HG02678 (cell line): ENCODE measurements around the gene IRF8.

ENCODE experiments used
- ATAC-seq: cut with Tn5 transposase; IDR thresholded peaks from one replicate; pipeline ENCODE4 v1.9.1; 2021; ENCODE audit warnings: mild to moderate bottlenecking, moderate library complexity; ENCODE audit not compliant: unreplicated experiment

Gene IRF8

DNA sequence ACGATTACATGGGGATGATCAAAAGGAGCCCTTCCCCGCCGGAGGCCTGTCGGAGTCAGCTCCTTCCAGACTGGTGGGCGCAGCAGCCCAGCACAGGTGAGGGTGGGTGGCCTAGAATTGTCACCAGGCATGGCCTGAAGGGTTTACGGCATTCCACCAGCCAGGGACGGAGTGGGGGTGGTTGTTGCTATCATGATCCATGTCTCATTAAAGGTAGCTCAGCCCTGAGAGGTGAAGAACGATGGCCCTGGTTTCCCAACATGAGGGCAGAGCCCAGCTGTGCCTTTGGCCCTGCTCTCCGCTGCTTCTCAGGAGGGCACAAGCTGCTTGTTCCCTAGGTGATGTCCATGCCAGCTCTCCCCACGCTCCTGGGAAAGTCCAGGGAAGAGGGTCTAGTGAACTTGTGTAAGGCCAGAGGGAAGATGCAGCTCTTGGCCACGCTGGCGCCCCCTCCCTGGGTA is 14.2 kb downstream of the IRF8 start:
- no peak for ATAC-seq

DNA sequence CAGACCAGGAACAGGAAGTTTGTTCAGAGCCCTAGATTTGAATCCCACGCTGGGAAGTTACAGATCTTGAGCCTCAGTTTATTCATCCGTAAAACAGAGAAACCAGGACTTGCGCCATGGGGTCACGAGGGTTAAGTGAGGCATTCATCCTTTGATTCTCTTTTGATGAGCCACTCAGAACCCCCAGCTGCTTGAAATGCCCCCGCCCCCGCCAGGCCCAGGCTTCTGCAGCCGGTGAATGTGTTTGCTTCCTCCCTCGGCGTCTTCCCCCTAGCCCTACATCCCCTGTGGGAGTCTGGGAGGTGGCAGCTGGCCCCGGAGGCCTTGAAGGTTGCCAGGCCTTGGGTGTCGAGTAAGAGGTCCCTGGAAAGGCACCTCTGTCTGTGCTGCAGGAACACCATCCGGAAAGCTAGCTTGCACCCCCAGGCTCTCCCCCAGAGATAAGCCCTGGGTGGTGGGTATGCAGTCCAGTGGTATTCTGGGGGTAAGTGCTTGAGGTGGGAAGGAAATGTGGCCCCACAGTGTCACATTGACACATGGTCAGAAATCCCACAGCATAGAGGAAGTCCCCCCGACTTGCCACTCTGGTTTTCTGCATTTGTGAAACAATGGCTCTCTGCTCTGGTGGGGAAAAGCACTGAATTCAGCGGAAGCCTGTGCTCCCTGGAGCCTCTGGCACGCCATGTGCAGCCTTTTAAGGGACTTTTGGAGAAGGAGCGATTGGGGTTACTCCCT is 14.9 kb downstream of the IRF8 start:
- no peak for ATAC-seq

DNA sequence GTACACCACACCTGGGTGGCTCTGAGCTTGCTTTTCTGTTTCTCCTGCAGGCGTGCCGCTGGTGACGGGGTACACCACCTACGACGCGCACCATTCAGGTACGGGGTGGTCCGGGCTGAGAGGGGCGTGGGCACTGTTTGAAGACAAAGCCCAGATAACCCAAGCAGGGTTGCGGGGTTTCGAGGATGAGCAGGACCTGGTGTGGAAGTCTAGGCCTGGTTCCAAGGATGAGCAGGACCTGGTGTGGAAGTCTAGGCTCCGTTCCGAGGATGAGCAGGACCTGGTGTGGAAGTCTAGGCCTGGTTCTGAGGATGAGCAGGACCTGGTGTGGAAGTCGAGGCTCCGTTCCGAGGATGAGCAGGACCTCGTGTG is 15.4 kb downstream of the IRF8 start:
- no peak for ATAC-seq

DNA sequence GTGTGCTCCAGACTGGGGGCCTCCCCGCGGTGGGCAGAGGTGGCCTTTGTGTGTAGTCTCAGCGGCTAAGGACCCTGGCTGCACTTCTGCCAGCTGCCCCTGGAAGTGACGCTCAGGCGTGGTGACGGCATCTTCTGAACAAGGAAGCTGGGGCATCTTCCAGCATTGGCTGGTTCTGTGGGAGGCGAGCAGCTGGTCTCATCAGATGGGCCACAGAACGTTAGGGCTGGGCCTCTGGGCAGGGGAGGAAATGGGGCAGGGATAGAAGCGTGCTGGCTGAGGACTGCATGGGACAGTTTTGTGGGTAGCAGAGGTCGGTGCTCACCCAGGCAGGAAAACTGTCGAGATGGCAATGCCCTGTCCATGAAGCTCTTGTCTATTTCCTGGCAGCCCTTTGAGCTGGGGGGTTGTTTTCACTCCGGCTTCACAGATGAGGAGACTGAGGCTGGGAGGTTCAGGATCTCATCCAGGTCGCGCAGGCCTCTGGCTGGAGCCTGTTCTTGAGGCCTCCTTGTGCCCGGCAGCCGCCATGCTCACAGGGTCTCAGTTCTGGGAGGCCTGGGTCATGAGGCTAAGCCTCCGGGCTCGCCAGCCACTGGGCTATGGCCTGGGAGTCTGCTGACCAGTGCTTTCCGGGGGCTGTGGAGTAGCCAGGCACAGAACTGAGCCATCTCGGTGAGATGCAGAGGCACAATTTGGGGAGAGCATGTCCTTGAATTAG is 16.3 kb downstream of the IRF8 start:
- no peak for ATAC-seq

DNA sequence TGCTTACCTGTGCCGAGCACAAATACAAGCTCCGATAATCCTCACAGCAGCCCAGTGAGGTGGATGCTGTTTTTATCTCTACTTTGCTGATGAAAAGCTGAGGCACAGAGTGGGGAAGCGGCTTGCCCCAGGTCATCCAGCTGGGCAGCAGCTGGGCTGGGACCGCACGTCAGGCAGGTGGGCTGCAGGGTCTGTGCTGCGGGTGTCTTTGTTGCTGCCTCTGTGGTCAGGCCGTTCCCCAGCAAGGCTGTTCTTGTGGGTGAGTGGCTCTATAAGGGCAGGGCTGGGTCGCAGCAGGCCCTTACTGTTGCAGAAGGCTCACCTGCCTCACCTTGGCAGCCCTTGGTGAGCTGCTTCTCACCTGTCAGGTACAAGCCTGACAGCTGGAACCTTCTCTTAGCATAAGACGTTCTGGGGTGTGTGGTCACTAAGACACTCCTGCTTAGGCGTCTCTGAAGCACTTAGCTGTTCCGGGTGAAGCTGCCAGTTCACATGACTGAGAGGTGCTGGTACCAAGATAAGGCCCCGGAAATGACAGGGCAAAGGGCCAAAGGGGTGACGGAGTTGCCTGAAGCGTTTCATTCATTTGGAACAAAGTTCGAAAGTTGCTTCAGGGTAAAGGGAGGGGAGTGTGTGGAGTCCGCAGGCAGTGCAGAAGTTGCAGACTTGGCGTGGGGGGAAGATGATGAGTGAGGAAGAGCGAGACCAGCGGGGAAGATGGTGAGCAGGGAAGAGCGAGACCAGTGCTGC is 17.4 kb downstream of the IRF8 start:
- no peak for ATAC-seq

DNA sequence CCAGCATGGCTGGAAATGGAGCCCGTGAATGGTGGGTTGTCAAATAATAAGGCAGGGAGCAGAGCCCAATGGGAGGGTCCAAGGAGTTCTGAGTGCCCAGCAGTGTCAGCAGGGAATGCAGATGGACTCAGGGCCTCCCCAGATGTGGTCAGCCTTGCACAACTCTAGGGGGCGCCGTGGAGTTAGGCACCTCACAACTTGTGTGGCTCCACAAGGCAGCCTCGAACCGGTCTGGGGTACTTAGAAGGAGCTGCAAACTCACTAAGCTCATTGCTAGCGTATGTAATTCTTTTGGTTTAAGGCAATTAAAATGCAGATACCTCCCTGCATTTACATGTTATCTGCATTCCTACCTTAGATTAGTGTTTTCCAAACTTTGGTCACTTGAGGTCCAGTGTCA is 18.1 kb downstream of the IRF8 start:
- no peak for ATAC-seq

DNA sequence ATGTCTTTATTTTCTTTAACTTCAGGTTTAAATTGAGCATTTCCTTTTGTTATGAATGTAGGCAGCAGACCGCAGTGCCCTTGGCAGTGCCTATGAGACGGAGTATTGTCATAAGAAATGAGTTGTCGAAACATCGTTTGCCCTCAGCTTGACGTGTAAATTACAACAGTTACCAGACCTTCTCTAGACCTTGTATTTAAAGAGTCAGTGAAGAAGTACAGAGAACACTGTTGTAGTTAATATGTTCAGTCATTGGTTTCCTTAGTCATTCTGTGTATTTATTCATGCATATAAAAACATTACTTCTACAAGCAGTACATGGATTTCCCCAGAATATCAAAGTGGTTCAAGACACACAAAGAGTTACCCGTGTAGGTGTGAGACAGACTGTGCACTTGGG is 19.0 kb downstream of the IRF8 start:
- ATAC-seq = no peak

DNA sequence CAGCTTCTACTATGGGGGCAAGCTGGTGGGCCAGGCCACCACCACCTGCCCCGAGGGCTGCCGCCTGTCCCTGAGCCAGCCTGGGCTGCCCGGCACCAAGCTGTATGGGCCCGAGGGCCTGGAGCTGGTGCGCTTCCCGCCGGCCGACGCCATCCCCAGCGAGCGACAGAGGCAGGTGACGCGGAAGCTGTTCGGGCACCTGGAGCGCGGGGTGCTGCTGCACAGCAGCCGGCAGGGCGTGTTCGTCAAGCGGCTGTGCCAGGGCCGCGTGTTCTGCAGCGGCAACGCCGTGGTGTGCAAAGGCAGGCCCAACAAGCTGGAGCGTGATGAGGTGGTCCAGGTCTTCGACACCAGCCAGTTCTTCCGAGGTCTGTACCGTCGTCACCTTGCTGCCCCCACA is 19.5 kb downstream of the IRF8 start:
- ATAC-seq = no peak

DNA sequence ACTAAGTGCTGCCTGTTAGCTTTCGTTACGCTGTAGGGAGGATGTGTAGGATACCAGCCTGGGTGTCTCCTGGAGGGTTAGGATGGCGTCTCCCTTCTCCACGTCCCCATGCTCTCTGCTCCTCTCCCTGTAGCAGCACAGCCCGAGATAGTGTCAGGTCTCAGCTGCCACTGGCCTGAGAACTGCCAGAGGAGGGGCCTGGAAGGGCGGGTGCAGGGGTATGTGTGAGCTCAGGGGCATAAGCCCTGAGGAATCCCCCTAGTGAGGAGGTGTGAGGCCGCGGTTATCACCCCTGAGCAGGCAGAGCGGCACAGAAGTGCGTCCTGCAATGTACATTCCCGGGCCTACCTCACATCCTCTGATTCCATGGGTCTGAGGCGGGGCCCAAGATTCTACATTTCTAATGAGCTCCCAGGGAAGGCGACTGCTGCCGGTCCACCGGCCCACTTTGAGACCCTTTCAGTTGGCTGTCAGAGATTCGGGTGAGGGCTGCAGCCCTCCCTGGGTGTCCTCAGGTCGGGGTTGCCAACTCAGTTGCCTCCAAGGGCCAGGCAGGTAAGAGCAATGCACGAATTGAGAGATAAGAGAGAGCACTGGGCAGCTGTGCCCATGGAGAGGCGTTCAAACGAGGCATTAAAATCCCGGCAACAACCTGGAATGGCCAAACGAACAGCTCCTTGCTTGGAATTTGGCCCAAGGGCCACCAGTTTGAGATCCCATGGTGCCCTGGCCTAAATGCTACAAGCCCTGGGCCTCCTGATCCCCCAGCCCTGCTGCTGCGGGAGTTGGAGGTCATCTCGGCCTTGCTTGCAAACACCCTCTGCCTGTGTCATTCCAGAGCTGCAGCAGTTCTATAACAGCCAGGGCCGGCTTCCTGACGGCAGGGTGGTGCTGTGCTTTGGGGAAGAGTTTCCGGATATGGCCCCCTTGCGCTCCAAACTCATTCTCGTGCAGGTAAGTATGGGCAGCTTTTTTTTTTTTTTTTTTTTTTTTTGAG is 20.6 kb downstream of the IRF8 start:
- no peak for ATAC-seq

DNA sequence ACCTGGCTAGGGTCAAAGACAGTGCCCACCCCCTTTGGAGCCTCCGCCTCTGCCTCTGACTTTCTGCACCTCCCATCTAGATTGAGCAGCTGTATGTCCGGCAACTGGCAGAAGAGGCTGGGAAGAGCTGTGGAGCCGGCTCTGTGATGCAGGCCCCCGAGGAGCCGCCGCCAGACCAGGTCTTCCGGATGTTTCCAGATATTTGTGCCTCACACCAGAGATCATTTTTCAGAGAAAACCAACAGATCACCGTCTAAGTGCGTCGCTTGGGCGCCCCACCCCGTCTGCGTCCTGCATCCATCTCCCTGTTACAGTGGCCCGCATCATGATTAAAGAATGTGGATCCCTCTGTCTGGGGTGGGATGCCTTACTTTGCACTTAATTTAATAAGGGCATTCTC is 22.1 kb downstream of the IRF8 start:
- ATAC-seq = no peak

DNA sequence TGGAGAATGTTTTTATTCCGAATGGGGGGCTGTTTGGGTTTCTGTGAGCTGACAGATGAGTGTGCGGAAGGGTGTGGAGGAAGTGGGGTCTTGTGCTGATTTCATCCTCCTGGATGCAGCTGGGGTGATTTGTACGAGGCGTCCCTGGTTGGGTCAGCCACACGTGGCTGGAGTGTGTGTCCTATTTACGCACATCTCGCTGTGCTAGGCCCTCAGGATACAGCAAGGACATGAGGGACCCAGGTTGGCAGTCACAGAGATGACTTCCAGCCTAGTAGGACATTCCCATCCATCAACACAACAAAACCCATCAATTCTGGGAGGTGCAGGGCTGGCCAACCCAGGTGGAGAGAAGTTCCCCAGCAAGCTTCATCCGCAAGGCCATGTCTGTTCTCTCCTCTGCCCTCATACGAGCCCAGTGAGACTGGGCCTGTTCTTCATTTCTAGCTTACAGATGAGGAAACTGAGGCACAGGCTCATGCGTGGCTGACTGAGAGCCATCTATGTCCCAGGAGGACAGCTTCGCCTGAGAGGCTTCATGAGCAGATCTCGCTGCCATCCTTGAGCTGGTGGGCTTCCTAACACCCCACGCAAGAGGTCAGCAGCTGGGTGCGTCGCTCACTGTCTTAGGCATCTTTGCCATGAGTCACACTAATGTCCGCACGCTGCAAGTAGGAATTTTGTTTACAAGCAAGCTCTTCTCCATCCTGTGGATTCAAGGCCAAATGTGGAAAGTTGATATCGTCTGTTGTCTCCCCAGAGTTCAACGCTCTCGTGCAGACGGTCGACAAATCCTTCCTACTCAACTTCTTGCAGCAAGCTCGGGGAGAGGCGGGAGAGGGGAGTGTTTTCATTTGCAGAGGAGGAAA is 24.4 kb downstream of the IRF8 start:
- no peak for ATAC-seq

DNA sequence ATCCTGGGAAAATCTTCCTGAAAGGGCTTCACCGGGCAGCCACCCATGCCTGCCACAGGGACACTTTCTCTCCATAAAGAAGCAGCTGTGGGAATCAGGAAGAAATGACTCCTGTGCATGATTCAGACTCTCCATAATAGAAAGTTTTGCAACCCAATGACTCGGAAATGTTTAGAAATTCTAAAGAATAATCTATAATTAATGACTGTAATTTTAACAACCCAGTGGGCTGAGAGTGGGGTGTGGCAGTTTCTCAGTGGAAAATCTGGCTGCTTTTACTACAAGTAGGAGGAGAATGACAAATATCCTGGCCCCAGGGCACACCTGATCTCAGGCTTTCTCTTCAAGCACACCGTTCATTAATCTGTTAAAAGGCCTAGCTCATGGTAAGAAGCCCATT is 25.7 kb downstream of the IRF8 start:
- ATAC-seq = no peak

DNA sequence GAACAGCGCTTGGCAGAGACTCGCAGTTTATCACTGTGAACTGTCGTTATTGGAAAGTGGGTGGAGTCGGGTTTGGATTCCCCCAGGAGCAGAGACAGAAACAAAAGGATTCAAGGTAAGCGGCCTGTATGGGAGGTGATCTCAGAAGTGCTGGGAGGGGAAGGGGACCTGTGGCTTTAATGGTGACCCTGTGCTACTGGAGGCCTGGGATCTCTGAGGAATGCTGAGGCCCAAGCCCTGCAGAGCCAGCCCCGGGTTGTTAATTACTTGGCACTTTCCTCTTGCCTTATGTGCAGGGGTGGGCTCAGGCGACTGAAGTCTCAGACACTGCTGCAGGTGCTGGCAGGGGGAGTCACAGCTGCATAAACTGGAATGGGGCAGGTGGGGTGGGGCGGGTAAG is 27.4 kb downstream of the IRF8 start:
- ATAC-seq = no peak

DNA sequence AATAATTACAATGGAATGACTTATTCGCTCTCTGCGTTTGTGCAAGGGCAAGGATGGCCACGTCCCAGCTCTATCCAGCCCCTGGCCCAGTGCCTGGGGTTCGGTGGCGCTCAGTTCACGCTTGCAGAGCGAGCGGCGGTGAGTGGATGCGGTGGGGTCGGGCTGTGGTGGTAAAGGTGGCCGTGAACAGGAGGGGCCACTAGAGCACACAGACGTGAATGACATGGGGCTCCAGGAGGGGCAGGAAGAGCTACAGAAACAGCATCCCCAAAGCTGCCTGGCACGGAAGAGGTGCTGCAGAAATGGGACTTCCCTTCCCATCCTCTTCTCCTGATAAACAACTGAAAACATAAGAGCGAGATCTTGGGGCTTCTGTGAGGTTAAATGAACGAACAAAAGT is 28.4 kb downstream of the IRF8 start:
- no peak for ATAC-seq

DNA sequence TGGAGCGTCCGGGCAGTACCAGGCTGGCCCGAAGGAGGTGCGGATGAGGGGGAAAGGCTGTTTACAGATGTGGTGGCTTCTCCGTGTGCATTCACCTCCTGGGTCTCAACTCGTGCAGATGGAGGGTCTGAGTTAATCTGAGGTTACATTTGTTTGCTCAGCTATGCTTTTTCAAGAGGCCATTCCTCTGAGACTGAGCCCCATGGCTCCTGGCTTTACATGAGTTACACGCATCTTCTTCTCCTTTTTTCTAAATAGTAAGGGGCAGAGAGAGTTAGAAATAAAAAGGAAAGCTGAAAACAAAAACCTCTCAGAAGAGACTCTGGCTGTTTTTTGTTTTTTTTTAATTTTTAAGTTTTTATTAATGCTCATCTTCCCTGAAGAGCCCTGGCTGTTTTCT is 29.0 kb downstream of the IRF8 start:
- no peak for ATAC-seq

DNA sequence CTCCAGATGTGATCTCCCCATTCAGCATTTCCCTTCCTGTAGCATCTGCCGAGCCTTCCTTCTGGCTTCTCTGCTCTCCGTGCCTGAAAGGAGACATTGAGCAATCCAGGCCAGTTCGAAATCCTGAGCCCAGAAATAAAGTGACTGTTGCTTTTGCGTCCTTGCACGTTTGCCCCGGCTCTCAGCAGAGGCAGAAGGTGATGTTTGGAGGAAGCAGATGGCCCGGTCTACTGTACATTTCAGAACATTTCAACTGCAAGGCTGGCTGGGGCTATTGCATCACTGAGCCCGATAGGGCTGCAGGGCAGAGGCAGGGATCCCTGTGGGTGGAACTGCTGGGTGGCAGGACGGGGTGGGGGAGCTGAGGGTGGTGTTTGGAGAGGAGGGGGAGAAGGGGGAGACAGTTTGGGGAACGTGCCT is 29.4 kb downstream of the IRF8 start:
- ATAC-seq = no peak

DNA sequence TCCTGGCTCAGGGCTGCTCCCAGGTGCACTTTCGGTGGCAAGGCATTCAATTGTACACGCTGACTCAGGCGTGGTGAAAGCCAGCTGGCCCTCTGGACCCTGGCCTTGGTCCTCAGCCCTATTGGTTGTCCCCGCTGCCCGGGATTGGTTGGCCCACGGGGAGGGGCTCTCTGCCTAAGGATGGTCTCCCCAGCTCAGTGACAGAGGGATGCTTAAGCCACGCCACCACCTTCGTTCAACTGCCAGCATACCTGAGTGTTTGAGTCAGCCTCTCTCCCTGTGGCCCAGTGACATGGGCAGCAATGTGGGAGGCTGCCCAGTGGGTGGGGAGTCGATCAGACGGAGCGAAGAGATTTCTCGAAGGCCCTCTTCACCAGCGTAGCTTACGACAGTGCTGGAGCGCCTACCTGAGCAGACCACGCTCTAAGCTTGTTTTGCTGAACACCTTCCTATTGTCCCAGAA is 30.3 kb downstream of the IRF8 start:
- ATAC-seq = no peak

DNA sequence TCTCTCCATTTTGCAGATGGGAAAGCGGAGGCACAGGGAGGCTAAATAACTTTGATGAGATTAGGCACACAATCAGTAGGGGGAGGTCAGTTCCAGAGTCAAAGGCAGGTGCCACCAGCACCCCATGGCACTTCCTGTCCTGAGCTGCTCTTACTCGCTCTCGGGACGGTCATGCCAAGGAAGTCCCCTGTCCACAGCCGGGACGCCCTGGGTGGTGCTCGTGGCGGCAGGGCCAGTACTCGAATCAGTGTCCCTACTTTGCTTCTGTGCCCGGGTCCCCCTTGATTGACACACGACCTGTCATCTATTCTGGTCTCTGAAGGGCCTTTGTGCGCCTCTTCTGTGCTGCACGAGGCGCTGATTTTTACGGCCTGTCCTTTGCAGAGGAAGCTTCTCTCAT is 31.3 kb downstream of the IRF8 start:
- ATAC-seq = no peak

DNA sequence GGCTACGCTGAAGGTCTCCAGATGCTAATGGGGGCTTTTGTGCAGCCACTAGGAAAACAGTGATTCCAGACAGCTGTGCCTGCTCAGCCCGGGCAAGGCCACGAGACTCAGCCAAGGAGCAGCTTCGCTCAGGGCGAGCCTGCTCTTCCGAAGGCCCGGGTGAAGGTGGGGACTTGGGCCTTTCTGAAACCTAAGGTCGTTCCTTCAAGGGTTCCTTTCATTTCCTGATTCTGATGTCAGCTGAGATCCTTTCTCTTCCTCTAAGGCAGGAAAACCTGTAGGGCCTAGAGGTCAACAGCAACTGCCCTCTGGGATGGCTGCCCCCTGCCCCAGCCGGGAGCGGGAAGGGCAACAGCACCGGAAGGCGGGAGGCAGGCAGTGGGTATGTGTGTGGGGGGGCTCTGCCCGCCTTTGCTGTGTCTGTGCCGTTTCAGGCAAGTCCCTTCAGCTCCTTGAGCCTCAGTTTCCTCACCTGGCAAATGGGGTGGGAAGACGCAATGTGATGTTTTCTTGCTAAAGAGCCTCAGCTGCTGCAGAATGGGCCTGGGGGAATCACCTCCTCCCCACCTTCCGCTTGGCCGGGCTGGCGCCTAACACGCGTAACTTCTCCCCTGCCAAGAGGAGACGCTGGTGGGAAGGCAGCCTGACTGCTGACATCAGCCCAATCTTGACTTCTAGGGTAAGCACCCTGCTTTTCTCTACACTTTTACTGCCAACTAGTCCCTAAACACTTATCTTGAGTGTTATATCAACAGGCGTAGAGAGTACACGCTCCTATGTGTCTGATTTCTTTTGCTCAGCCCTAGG is 32.8 kb downstream of the IRF8 start:
- no peak for ATAC-seq
